ENCODE measurements around the gene B4GALNT4. TPM values are rescaled to one million over a fixed set of nuclear protein-coding genes. Genes with fewer than 3 reads are reported as not detected.

The B4GALNT4 gene
- total RNA-seq, 1 donor from 2014 or later, result 64.6 TPM

DNA sequence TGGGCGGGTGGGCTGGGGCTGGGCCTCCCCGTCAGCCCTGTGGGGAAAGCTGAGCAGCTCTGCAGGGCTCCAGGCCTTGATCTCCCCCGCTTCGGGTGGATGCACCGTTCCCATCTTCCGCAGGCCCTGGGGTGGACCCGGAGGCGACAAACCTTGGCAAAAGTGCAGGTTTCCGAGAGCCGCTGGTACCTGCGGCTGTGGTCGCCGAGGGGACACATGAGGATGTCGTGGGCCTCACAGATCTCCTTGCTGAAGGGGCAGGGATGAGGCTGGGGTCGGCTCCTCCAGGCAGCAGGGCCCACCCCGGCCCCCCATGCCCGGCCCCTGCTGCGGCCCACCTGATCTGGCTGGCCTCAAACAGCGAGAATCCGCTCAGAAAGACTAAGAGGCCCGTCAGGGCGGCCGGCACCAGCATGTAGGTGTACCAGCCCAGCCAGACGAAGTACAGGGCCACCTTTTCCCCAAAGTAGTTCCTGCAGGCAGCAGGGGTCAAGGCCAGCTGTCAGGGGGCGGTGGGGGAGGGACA lies 60.7 kb downstream of the B4GALNT4 start:
- no peaks in the 10 kb centered on the region for H4K20me1 ChIP-seq (ENCODE audit: insufficient read depth, low read length)
- no peak for TF ChIP-seq EZH2 (IDR thresholded peaks at IDR 0.05; ENCODE audit: insufficient read depth, low read length)
- TF ChIP-seq, protein P1, sequence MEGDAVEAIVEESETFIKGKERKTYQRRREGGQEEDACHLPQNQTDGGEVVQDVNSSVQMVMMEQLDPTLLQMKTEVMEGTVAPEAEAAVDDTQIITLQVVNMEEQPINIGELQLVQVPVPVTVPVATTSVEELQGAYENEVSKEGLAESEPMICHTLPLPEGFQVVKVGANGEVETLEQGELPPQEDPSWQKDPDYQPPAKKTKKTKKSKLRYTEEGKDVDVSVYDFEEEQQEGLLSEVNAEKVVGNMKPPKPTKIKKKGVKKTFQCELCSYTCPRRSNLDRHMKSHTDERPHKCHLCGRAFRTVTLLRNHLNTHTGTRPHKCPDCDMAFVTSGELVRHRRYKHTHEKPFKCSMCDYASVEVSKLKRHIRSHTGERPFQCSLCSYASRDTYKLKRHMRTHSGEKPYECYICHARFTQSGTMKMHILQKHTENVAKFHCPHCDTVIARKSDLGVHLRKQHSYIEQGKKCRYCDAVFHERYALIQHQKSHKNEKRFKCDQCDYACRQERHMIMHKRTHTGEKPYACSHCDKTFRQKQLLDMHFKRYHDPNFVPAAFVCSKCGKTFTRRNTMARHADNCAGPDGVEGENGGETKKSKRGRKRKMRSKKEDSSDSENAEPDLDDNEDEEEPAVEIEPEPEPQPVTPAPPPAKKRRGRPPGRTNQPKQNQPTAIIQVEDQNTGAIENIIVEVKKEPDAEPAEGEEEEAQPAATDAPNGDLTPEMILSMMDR (IDR thresholded peaks at IDR 0.05; ENCODE audit: insufficient read depth, low read depth, low read length), result no peak

More for the DNA sequence above, 60.7 kb downstream of the B4GALNT4 start:
- no peak overlapping the region for H3K4me3 ChIP-seq (ENCODE audit: insufficient read depth, low read depth, low read length)
- H3K36me3 ChIP-seq (ENCODE audit: insufficient read depth, low read length), result no peaks in the 10 kb centered on the region
- no peaks in the 10 kb centered on the region for H3K9me3 ChIP-seq (ENCODE audit: insufficient read depth, low read depth, low read length)
- no peak overlapping the region for H3K9ac ChIP-seq (ENCODE audit: low read length)
- no peaks in the 10 kb centered on the region for H3K79me2 ChIP-seq (ENCODE audit: insufficient read depth, low read length)
- no peak overlapping the region for H3K27ac ChIP-seq (ENCODE audit: low read depth, low read length)
- H3K27ac Mint-ChIP-seq (ENCODE audit: unreplicated experiment), result no peak overlapping the region
- no peak for FAIRE-seq
- peaks cover 7% of the 10 kb centered on the region for H3K27me3 ChIP-seq (ENCODE audit: insufficient read depth, low read length)
- H2AFZ ChIP-seq (ENCODE audit: low read depth, low read length), result no peak overlapping the region
- peaks cover 9% of the 10 kb centered on the region for H3K27me3 Mint-ChIP-seq (ENCODE audit: low read depth, unreplicated experiment)
- no peak overlapping the region for H3K4me3 Mint-ChIP-seq (ENCODE audit: unreplicated experiment)
- H3K4me1 ChIP-seq (ENCODE audit: insufficient read depth, low read length), result no peaks in the 10 kb centered on the region
- H3K4me1 Mint-ChIP-seq (ENCODE audit: low read depth, unreplicated experiment), result no peaks in the 10 kb centered on the region
- H3K4me2 ChIP-seq (ENCODE audit: low read length), result no peak overlapping the region
- no peaks in the 10 kb centered on the region for H3K9me3 Mint-ChIP-seq (ENCODE audit: unreplicated experiment)
- no peak for DNase-seq (ENCODE audit: low read depth)
- peaks cover 2% of the 10 kb centered on the region for H3K36me3 Mint-ChIP-seq (ENCODE audit: low read depth, unreplicated experiment)

Other genes with a start within 250 kb of the B4GALNT4 start
- gene SCGB1C1, start 176.4 kb upstream of the B4GALNT4 start, total RNA-seq, result not detected in 2 replicates
- gene BET1L, start 162.1 kb upstream of the B4GALNT4 start, total RNA-seq, result 73.2 and 81.6 TPM in 2 replicates
- gene RIC8A, start 161.8 kb upstream of the B4GALNT4 start, total RNA-seq, result 157 TPM in 2 replicates
- 10.9 and 12.0 TPM in 2 replicates for gene SIRT3, start 133.2 kb upstream of the B4GALNT4 start, total RNA-seq
- gene PSMD13, start 132.5 kb upstream of the B4GALNT4 start, total RNA-seq, result 131 and 137 TPM in 2 replicates
- not detected in 2 replicates for gene NLRP6, start 91.1 kb upstream of the B4GALNT4 start, total RNA-seq
- gene PGGHG, start 80.4 kb upstream of the B4GALNT4 start, total RNA-seq, result 22.9 and 25.1 TPM in 2 replicates
- not detected in 2 replicates for gene IFITM5, start 70.0 kb upstream of the B4GALNT4 start, total RNA-seq
- 474 and 575 TPM in 2 replicates for gene IFITM2, start 61.7 kb upstream of the B4GALNT4 start, total RNA-seq
- 526 and 631 TPM in 2 replicates for gene IFITM1, start 55.5 kb upstream of the B4GALNT4 start, total RNA-seq
- gene IFITM3, start 48.6 kb upstream of the B4GALNT4 start, total RNA-seq, result 642 and 757 TPM in 2 replicates
- 1.1 and 2.1 TPM in 2 replicates for gene PKP3, start 24.7 kb downstream of the B4GALNT4 start, total RNA-seq
- gene SIGIRR, start 45.5 kb downstream of the B4GALNT4 start, total RNA-seq, result 6.2 and 7.2 TPM in 2 replicates
- gene ANO9, start 72.5 kb downstream of the B4GALNT4 start, total RNA-seq, result 0.82 and 1.9 TPM in 2 replicates
- gene PTDSS2, start 80.8 kb downstream of the B4GALNT4 start, total RNA-seq, result 40.3 and 47.3 TPM in 2 replicates
- gene RNH1, start 137.7 kb downstream of the B4GALNT4 start, total RNA-seq, result 117 and 130 TPM in 2 replicates
- gene HRAS, start 166.1 kb downstream of the B4GALNT4 start, total RNA-seq, result 78.5 and 84.2 TPM in 2 replicates
- 0.82 and 1.8 TPM in 2 replicates for gene LRRC56, start 168.0 kb downstream of the B4GALNT4 start, total RNA-seq
- gene LMNTD2, start 191.2 kb downstream of the B4GALNT4 start, total RNA-seq, result 2.5 and 2.8 TPM in 2 replicates
- 31.1 and 32.3 TPM in 2 replicates for gene RASSF7, start 191.5 kb downstream of the B4GALNT4 start, total RNA-seq
- 38.0 and 38.3 TPM in 2 replicates for gene PHRF1, start 207.0 kb downstream of the B4GALNT4 start, total RNA-seq
- 75.4 and 80.6 TPM in 2 replicates for gene IRF7, start 246.5 kb downstream of the B4GALNT4 start, total RNA-seq